GM21360 (cell line): ENCODE data around the gene UBE2E1.

Experiments
- ATAC-seq: cut with Tn5 transposase; IDR thresholded peaks from one replicate; pipeline ENCODE4 v1.9.1; 2021; ENCODE audit warnings: mild to moderate bottlenecking, moderate library complexity; ENCODE audit not compliant: unreplicated experiment

The UBE2E1 gene

GRCh38 chr3:23819599-23820360, 14.0 kb downstream of the UBE2E1 start:
- ATAC-seq, result no peak

GRCh38 chr3:23820888-23821287, 15.1 kb downstream of the UBE2E1 start:
- no peak for ATAC-seq

GRCh38 chr3:23821858-23822257, 16.1 kb downstream of the UBE2E1 start:
- ATAC-seq, result no peak

GRCh38 chr3:23822559-23822958, 16.8 kb downstream of the UBE2E1 start:
- ATAC-seq, result no peak

- ATAC-seq, result no peak
Measured at GRCh38 chr3:23823620-23824019, 17.9 kb downstream of the UBE2E1 start.

- no peak for ATAC-seq
Measured at GRCh38 chr3:23824699-23825444, 19.1 kb downstream of the UBE2E1 start.

GRCh38 chr3:23825802-23826201, 20.0 kb downstream of the UBE2E1 start:
- ATAC-seq, result no peak

GRCh38 chr3:23826382-23827064, 20.8 kb downstream of the UBE2E1 start:
- no peak for ATAC-seq

GRCh38 chr3:23829242-23829934, 23.6 kb downstream of the UBE2E1 start:
- peak; percentile 55 for ATAC-seq

- peak; percentile 74 for ATAC-seq
Measured at GRCh38 chr3:23830869-23831484, 25.2 kb downstream of the UBE2E1 start.

GRCh38 chr3:23831517-23832394, 26.0 kb downstream of the UBE2E1 start:
- ATAC-seq, result peak; percentile 19

- no peak for ATAC-seq
Measured at GRCh38 chr3:23832523-23832922, 26.8 kb downstream of the UBE2E1 start.

- ATAC-seq, result no peak
Measured at GRCh38 chr3:23834082-23834870, 28.5 kb downstream of the UBE2E1 start.

- no peak for ATAC-seq
Measured at GRCh38 chr3:23835087-23835486, 29.3 kb downstream of the UBE2E1 start.

GRCh38 chr3:23835802-23836201, 30.0 kb downstream of the UBE2E1 start:
- ATAC-seq, result no peak

GRCh38 chr3:23836536-23837230, 30.9 kb downstream of the UBE2E1 start:
- no peak for ATAC-seq

- no peak for ATAC-seq
Measured at GRCh38 chr3:23837286-23837685, 31.5 kb downstream of the UBE2E1 start.

GRCh38 chr3:23837691-23838090, 31.9 kb downstream of the UBE2E1 start:
- no peak for ATAC-seq
